ENCODE measurements around the gene MEGF10. TPM values are rescaled to one million over a fixed set of nuclear protein-coding genes. Genes with fewer than 3 reads are reported as not detected.

Gene MEGF10
- total RNA-seq, 1 donor from 2014 or later, result 0.47 TPM

DNA sequence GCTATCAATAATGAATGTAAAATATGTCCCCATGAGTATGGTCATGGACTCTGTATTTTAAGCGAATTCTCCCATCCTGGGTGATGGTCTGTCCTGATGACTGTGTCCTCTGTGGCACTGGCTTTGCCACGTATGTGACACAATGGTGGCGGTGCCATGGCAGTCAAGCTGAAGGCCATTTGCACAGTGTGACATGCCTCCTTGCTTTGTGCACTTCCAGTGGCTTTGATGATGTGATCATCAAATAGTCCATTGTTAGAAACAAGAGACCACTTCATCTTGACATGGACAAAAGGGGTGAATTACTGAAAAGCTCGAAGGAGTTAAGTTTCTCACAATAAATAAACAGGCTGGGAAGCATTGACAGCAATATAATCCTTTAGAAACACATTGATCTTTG, 195.9 kb downstream of the MEGF10 start:
- no peak overlapping the region for H3K4me3 ChIP-seq
- intact Hi-C loops (cut with micrococcal nuclease), result no loop called here
- H3K36me3 ChIP-seq, result no peaks in the 10 kb centered on the region
- H3K9me3 ChIP-seq (replicated peaks), result no peaks in the 10 kb centered on the region
- no peak for DNase-seq
- H3K4me1 ChIP-seq, result no peaks in the 10 kb centered on the region
- H3K27ac ChIP-seq (replicated peaks), result no peak overlapping the region
- peaks cover 29% of the 10 kb centered on the region for H3K27me3 ChIP-seq (ENCODE audit: low read depth)
- TF ChIP-seq, protein P1, sequence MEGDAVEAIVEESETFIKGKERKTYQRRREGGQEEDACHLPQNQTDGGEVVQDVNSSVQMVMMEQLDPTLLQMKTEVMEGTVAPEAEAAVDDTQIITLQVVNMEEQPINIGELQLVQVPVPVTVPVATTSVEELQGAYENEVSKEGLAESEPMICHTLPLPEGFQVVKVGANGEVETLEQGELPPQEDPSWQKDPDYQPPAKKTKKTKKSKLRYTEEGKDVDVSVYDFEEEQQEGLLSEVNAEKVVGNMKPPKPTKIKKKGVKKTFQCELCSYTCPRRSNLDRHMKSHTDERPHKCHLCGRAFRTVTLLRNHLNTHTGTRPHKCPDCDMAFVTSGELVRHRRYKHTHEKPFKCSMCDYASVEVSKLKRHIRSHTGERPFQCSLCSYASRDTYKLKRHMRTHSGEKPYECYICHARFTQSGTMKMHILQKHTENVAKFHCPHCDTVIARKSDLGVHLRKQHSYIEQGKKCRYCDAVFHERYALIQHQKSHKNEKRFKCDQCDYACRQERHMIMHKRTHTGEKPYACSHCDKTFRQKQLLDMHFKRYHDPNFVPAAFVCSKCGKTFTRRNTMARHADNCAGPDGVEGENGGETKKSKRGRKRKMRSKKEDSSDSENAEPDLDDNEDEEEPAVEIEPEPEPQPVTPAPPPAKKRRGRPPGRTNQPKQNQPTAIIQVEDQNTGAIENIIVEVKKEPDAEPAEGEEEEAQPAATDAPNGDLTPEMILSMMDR (IDR thresholded peaks at IDR 0.05; ENCODE audit: borderline replicate concordance), result no peak

DNA sequence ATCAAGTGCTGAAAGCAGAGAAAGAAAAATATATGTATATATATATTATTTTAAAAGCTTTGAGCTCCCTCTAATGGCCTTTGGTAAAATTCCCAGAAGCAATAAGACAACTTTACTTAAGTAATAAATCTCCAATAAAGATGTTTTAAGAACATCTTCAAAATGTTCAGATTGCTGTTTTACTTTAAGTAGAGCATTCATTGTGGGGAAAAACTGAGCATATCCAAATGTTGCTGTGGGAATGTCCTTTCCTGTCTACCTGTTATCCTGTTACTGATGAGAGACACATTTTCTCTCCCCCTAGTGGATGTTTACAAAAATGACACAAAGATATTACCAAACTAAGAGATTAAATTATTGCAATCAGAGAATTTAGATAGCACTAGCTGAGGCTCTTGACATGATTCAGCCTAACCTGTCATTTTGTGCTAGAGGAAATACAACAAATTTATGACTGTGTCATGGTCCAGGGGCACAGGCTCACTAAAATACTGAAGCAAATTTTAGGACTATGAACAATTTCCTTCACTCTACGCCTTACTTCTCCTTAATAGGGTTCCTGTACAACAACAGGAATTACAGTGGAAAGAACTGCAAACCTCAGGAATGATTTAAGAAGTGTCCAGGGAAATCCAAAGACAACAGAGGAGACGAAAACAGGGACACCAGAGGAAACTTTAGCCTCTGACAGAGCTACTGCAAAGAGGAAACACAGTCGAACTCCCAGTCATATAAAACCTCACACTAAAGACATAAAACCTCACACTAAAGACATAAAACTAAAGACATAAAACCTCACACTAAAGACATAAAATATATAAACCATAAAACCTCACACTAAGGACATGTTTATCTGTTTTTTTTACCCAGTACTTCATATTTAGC, 202.5 kb downstream of the MEGF10 start:
- Histone ChIP-seq H3K4me1 (no peaks in the 10 kb centered on the region), H3K9me3 (replicated peaks) (no peaks in the 10 kb centered on the region), H3K4me3 (no peak overlapping the region), H3K27me3 (ENCODE audit: low read depth) (peaks cover 47% of the 10 kb centered on the region), H3K27ac (replicated peaks) (no peak overlapping the region), H3K36me3 (no peaks in the 10 kb centered on the region)
- intact Hi-C loops (cut with micrococcal nuclease), result loop anchor here (5.0 kb wide), 1 partner anchor 206 kb away; no protein-coding TSS in a partner anchor
- TF ChIP-seq, protein P1 (IDR thresholded peaks at IDR 0.05; ENCODE audit: borderline replicate concordance), result peak; percentile 71
- no peak for DNase-seq

- peaks cover 10% of the 10 kb centered on the region for H3K27me3 ChIP-seq (ENCODE audit: low read depth)
- intact Hi-C loops (cut with micrococcal nuclease), result no loop called here
- TF ChIP-seq, protein P1 (IDR thresholded peaks at IDR 0.05; ENCODE audit: borderline replicate concordance), result no peak
- H3K36me3 ChIP-seq, result no peaks in the 10 kb centered on the region
- no peaks in the 10 kb centered on the region for H3K4me1 ChIP-seq
- no peaks in the 10 kb centered on the region for H3K9me3 ChIP-seq (replicated peaks)
- no peak for DNase-seq
- no peak overlapping the region for H3K4me3 ChIP-seq
- no peak overlapping the region for H3K27ac ChIP-seq (replicated peaks)
These were observed 208.0 kb downstream of the MEGF10 start for GRCh38 chr5:127498548-127498947.

GRCh38 chr5:127505905-127506304, 215.3 kb downstream of the MEGF10 start:
- Histone ChIP-seq H3K4me3 (no peak overlapping the region), H3K4me1 (no peaks in the 10 kb centered on the region), H3K36me3 (no peaks in the 10 kb centered on the region), H3K27me3 (ENCODE audit: low read depth) (no peaks in the 10 kb centered on the region), H3K9me3 (replicated peaks) (no peaks in the 10 kb centered on the region), H3K27ac (replicated peaks) (no peak overlapping the region)
- TF ChIP-seq, protein P1 (IDR thresholded peaks at IDR 0.05; ENCODE audit: borderline replicate concordance), result no peak
- DNase-seq, result no peak
- intact Hi-C loops (cut with micrococcal nuclease), result no loop called here

DNA sequence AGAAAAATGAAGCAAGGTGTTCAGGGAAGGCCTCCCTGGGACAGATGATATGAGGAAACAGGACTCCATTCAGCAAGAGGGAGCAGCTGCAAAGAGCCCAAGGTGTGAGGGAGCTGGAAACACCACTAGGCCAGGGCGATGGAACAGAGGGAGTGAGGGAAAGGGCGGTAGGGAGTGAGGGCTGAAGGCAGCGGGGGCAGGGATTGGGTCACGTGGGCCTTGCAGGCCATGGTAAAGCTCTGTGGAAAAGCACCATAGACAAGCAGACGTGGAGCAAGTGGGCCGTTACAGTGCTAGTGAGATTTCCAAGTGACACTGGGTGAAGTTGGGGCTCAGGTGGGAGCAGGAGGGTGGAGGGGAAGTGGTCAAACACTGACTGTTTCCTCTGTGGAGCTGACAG, 216.0 kb downstream of the MEGF10 start:
- Histone ChIP-seq H3K9me3 (replicated peaks) (no peaks in the 10 kb centered on the region), H3K4me3 (no peak overlapping the region), H3K4me1 (no peaks in the 10 kb centered on the region), H3K27ac (replicated peaks) (no peak overlapping the region), H3K27me3 (ENCODE audit: low read depth) (no peaks in the 10 kb centered on the region), H3K36me3 (no peaks in the 10 kb centered on the region)
- intact Hi-C loops (cut with micrococcal nuclease), result no loop called here
- no peak for DNase-seq
- TF ChIP-seq, protein P1 (IDR thresholded peaks at IDR 0.05; ENCODE audit: borderline replicate concordance), result no peak

Measured in left ventricle myocardium inferior (tissue), 1 donor.